HG03025 (cell line): Measurements from ENCODE around the gene DNASE1L3.
"Not testable (repeated sequence)": the region's sequence is repeated elsewhere in the genome, so short reads cannot be mapped to it uniquely, and the experiment has no call there.

Experiments
- ATAC-seq: cut with Tn5 transposase; IDR thresholded peaks from one replicate; pipeline ENCODE4 v1.9.1; 2021; ENCODE audit warnings: mild to moderate bottlenecking, moderate library complexity; ENCODE audit not compliant: unreplicated experiment, low FRiP score

DNASE1L3 gene

GRCh38 chr3:58202917-58203360, 7.8 kb downstream of the DNASE1L3 start:
- no peak for ATAC-seq

DNA sequence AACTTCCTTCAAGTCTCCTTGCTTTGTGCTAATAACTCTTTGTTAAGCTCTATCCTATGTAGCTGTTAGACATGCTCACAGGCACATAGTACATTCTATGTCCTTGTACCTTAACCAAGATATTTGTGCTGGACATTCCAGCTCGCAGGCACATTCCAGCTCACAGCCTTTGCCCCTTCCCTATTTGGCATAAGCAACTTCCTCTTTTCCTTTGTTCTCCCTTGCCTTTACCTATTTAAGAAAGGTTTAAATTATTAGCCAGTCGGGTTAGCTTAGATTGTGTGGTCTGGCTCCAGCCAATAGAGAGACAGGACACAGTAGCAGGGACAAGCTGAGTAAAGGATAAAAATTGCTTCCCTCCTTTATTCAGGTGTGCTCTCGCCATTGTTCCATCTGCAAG, 9.3 kb downstream of the DNASE1L3 start:
- ATAC-seq, result not testable (repeated sequence)

DNA sequence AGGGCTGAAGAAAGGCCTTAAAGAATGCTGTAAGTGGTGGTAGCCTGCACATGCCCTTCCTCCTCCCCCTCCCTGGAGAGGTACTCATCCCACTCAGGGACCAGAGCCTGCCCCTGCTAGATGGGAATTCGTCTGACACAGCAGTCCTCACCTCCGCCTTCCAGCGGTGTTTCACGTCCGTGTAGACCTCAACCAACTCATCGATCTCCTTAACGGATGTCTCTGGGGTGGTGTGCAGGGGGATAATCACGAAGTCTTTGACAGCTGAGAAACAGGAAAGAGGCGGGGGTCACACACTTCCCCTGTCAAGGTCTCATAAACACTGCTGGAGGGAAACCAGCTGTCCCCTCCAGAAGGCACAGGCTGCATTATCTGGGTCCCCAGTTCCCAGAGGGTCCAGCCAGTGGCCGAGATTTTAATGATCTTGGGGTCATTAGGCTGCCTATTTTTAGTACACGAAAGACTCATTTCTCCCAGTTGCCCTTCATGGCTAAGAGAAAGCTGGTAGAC, 9.9 kb downstream of the DNASE1L3 start:
- no peak for ATAC-seq

- no peak for ATAC-seq
Observed at GRCh38 chr3:58200121-58200709, 10.6 kb downstream of the DNASE1L3 start.

- no peak for ATAC-seq
Observed at GRCh38 chr3:58198804-58199203, 12.0 kb downstream of the DNASE1L3 start.

GRCh38 chr3:58198362-58198761, 12.4 kb downstream of the DNASE1L3 start:
- no peak for ATAC-seq

- no peak for ATAC-seq
Observed at GRCh38 chr3:58197588-58197987, 13.2 kb downstream of the DNASE1L3 start.

DNA sequence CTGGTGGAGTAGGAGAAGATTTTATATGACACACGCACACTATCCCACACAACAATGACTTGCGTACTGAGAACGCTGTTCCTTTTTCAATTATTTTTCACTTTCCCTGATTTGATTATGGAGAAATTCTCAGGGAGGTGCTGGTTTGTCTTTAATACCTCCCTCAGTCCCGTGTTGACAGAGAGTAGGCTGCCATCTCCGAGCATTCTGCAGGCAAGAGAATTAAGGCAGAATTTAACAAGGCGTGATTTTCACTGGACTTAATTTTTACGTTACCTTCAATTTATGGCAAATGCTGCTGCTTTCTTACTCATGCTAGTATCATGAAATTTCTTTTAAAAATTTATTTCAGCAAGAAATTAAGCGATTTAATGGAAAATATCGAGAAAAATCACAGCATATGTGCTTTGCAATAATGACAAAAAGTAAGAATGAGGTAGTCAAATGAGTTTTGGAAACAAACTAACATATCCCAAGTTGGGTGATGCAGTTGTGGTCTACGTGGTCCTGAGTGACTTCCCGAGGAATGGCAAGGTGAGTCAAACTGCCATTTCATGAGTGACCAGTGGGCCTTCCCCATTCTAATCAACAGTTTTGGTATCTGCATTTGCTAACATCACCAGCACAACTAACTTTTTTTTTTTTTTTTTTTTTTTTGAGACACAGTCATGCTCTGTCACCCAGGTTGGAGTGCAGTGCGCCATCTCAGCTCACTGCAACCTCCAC, 16.9 kb downstream of the DNASE1L3 start:
- ATAC-seq, result no peak

DNA sequence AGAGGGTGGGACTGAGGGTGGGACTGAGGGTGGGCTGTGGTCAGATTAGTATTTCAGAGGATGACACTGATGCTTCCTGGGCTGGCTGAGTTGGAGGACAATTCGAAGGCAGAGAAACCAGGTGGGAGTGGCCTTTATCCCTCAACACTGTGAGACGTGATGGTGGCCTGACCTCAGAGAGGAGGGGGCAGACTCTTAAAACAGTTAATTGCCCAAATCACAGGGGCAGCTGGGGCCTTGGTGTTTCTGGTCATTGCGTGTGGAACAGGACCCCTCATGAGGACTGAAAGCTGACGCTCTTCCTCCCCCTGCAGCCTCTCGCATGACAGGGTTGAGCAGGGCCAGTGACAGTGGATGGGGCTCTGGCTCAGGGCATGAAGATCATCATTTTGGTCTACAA, 18.7 kb downstream of the DNASE1L3 start:
- no peak for ATAC-seq

DNA sequence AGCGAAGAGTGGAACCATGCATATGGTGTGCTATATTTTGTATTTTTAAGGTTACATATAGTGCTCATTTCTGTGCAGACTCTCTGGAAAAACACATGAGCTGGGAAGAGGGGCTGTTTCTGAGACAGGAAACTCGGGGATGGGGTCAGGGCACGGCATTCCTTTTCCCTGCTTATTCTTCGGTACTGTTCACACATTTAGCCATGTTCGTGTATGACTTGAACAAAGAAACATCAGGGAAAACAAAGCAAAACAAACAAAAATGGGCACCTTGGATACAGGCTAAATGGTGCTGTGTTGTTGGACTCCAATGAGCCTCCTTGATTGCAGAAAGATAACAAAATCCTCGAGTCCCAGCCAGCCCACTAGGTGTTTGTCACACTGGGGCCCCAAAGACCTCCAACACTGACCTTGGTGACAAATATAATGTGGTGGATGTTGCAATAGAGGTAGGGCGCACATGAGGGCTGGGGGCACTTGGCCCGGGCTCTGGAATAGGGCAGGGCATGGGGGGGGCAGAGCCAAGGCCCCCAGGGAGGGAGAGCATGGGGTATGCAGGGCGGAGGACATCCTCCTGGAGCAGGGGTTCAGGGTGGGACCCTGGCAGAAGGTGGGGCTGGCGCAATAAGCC, 19.3 kb downstream of the DNASE1L3 start:
- ATAC-seq, result no peak

DNA sequence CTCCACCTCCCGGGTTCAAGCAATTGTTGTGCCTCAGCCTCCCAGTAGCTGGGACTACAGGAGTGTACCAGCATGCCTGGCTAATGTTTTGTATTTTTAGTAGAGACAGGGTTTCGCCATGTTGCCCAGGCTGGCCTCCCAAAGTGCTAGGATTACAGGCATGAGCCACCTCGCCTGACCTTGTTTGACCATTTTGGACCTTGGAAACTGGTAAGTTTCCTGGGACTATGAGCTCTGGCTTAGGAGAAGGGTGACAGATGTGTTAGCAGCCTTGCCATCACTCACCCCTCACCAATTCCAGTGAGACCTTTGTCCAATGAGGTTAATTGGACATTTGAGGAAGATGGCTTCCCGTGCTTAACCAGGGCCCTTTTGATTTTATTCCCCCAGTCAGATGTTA, 19.9 kb downstream of the DNASE1L3 start:
- ATAC-seq, result no peak

DNA sequence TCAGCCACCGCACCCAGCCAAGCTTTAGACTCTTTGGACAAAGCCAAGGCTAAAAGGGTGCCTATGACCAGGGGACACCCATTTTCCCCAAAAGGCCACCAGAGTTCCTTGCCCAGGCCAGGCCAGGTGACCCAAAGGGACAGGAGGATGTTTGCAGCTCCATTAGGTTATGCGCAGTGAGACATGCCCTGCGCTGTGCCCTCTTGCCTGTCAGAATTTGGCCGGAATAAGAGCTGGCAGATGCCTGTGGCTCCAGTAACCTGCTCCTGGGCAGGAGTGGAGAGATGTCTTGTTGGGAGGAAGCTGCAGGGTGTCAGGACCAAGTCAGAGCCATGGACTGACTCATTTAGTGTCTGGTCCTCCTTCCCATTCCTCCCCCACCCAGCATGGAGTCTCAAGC, 20.5 kb downstream of the DNASE1L3 start:
- no peak for ATAC-seq

- ATAC-seq, result no peak
Observed at GRCh38 chr3:58189691-58190090, 21.1 kb downstream of the DNASE1L3 start.

- no peak for ATAC-seq
Observed at GRCh38 chr3:58188921-58189451, 21.8 kb downstream of the DNASE1L3 start.

GRCh38 chr3:58188173-58188564, 22.6 kb downstream of the DNASE1L3 start:
- ATAC-seq, result no peak

DNA sequence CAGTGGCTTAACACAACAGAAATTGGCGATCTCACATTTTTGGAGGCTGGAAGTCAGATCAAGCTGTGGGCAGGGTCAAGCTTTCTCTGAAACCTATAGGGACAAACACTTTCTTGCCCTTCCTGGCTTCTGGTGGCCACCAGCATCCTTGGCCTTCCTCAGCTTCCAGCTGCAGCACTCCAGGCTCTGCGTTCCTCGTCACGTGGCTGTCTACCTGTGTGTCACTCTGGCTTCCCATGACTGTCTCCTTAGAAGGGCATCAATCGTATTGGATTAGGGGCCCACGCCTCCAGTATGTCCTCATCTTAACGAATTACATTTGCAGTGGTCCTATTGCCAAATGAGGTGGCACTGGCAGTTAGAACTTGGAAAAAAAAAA, 25.8 kb downstream of the DNASE1L3 start:
- no peak for ATAC-seq

GRCh38 chr3:58184309-58184981, 26.3 kb downstream of the DNASE1L3 start:
- no peak for ATAC-seq

- no peak for ATAC-seq
Observed at GRCh38 chr3:58183891-58184290, 26.9 kb downstream of the DNASE1L3 start.

DNA sequence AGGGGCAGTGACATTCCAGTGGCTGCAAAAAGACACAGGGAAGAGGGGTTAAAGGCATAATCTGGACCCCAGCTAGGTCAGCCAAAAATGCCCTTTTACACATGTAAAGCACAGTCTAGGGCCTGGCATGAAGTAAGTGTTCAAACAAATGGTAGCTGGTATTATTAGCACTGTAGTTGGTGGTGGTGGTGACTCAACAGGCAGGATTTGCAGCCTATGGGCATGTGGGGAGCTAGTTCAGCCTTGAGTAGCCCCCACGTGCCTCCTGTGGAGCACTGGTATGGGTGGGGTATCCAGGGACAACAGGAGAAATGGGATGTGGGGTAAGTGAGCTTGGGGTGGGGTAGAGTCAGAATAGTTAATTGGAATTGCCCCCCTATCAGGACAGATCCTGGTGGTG, 27.6 kb downstream of the DNASE1L3 start:
- ATAC-seq, result no peak

DNA sequence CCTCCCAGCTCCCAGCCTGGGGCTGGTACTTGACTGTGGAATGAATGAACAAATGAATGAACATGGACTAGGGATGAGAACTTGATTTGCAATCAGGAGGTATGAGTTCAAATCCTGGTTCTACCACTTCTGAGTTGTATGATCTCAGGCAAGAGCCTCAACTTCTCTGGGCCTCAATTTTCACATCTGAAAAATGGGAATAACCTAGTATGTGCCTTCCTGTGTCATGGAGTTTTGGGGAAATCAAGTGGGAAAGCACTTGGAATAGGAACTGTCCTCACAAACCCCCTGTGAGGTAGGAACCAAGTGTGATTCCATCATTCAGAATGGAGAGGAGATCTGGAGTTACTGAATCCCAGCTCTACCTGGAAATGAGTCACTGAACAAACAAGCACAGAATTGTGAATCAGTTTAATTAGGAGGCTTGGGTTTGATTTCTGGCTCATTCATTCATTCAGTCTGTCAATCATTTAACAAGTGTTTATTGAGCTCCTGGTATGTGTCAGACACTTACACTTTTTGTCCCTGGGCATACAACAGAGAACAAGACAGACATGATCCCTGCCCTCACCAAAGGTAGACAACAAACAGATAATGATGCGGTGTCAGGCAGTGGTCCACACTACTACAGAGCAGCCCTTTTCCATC, 29.7 kb downstream of the DNASE1L3 start:
- no peak for ATAC-seq
